ENCODE data around the gene FGF9.

FGF9 gene

DNA sequence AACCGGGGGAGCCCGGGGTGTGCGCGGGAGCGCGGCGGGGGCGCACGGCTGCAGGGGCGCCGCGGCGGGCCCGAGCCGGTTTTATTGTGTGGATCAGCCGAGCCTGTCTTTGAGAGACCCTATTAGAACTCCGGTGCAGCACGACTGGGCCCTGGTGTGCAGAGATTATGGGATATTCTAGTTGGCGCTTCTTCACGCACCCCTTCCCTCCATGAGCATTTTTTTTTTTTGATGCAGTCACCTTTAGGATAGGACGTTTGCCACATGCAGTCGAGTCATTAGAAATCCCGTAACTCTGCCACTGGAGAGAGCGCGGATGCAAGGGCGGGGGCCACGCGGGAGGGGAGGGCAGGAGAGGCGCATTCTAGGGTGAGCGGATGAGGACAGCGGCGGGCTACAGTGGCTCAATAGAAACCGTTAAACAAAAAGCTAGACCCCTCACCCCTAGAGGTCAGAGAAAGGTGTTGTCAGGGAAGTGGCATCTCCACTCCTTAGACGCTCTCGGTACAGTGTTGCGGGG is 3.7 kb downstream of the FGF9 start:
- DNase-seq (ENCODE audit: low read depth in 4 of 4, low spot score in 1 of 4), result no peak

DNA sequence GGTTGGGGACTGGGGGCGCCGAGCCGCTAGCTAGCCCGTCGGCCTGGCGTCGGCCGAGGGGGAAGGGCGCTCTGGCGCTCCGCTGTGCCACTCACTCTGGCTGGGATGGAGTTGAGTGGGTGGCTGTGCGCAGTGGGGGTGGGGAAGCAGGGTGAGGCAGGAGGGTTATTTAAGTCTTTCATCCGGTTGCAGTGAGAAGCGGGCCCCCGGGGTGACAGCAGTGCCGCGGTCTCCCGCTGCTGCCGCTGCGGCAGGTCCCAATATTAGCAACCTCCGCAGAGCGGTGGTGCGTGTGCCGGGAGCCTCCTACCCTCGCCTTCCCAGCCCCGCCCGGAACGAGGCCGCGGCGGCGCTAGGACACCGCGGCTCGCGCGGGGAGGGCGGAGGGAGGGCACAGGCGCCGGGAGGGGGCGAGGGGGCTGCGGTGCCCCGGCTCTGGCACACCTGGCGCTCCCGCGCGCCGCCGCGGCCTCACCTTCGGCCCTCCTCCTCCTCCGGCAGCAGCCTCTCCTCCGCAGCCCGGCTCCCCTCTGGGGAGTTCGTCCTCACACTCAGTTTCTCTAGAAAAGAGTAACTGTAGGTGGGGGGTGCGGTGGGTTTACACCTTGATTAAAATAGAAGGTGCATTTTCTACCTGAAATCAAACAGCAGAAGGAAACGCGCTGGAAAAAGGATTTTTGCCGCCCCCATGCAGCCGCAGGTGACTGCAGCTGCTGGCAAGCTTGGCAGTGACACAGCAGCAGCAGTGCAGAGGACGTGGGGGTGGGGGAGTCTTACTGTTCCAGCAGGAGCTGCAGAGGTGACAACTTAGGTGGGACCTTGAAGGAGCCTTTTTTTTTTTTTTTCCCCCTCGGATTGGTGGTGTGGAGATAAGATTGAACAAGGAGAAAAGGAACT is 4.5 kb downstream of the FGF9 start:
- no peak for DNase-seq (ENCODE audit: low read depth in 4 of 4, low spot score in 1 of 4)

DNA sequence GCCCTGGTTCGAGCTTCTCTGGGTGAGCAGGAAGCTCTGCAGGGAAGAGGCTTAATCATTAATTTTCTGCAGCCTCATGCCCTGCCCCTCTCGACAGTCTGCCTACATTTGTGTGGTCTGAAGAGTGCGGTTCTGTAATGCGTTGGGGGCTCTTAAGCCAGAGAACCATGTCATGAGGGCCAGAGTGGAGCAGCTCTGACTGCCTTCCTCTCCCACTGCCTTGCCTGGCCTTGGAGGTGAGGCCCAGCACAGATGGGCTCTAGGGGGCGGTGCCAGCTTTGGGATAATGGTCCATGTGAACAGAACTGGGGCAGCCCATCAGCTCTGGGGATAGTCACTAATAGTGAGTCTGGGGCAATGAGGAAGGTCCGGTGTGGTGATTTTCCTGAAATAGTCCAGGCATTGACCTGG is 5.7 kb downstream of the FGF9 start:
- no peak for DNase-seq (ENCODE audit: low read depth in 4 of 4, low spot score in 1 of 4)

DNA sequence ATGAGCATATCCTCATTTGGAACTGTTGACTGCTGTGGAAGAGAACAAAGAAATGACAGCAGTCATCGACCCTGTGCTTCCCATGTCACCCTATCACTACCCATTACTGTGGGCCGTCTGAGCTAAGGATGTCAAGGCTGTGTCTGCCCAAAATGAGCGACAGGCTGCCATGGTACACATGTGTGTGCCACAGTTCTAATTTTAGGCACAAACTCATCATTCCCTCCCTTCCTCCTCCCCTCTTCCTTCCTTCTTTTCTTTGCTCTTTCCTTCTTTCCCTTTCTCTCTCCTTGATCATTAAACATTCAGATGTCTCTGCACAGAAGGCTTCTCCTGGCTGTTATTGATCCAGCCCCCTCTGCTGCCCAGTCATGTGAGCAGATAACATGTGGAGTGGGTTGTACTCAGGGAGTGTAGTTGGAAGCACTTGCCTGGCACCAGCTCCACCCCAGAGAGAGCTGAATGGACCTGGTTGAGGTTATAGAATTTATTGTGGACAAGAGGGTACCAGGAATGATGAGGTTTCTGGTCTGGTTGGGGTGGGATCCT is 6.3 kb downstream of the FGF9 start:
- DNase-seq (ENCODE audit: low read depth in 4 of 4, low spot score in 1 of 4), result no peak

GRCh38 chr13:21683034-21683733 is 12.3 kb downstream of the FGF9 start:
- no peak for DNase-seq (ENCODE audit: low read depth in 4 of 4, low spot score in 1 of 4)

GRCh38 chr13:21684576-21684975 is 13.7 kb downstream of the FGF9 start:
- no peak for DNase-seq (ENCODE audit: low read depth in 4 of 4, low spot score in 1 of 4)

GRCh38 chr13:21685485-21686064 is 14.7 kb downstream of the FGF9 start:
- DNase-seq (ENCODE audit: low read depth in 4 of 4, low spot score in 1 of 4), result no peak

DNA sequence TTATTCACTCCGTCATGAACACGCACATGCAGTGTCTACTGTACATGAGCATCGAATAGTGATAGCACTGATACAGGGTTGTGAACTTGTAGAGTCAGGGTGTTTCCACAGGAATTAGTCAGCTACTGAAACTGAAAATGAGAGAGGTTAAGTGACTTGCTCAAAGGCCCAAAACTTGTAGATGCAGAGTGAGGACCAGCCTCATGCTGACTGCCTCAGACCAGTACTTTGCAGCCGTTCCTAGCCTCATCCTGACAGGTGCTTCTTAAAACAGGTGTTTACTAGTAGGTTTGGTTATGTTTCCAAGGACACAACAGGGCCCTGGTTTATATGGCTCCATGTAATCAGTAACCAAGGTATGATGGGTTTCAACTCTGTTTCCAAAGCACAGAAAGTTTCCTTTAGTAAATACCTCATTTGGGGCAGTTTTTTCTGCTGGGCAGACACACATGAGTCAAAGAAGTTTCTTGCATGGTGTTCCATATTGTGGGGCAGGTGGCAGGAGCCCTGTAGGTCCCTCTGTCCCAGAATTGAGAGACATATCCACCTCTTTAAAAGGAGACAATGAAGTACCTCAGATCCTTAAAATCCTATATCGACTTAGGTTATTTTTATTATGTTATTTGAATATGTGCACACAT is 16.0 kb downstream of the FGF9 start:
- no peak for DNase-seq (ENCODE audit: low read depth in 4 of 4, low spot score in 1 of 4)

DNA sequence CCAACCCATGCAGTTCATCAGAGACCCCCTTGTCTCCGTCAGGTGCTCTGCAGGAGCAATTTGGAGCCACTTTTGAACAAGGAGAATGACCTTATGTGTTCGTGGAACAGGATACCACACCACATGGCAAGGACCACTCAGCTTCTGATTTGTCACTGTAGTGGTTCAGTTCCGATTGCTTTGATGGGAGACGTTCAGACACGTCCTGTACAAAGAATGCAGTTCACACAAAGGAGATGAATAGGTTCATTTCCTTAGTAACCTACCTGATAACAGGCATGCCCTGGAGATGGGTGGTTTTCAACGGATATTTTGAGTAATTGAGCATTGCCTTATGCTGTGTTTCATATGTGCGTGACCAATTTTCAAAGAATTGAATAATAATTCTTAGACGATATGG is 17.2 kb downstream of the FGF9 start:
- DNase-seq (ENCODE audit: low read depth in 4 of 4, low spot score in 1 of 4), result no peak

DNA sequence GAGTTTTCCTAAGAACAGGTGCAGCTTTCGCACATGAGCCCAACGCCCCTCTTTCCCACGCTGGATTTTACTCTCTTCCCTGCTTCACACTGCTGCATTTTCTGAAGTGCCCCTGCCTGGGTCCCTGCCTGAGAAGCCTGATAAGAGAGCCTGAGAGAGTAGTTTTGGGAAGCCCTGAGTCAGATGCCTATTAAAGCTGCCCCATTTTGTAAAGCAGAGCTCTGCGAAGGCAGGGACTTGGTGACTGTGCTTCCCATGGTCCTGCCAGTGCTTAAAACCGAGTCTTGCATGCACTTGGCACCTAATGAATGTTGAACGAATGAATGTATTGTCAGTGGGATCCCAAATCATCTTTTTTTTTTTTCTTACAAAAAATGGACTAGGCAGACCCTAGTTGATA is 18.2 kb downstream of the FGF9 start:
- no peak for DNase-seq (ENCODE audit: low read depth in 4 of 4, low spot score in 1 of 4)

GRCh38 chr13:21690955-21691354 is 20.1 kb downstream of the FGF9 start:
- no peak for DNase-seq (ENCODE audit: low read depth in 4 of 4, low spot score in 1 of 4)

DNA sequence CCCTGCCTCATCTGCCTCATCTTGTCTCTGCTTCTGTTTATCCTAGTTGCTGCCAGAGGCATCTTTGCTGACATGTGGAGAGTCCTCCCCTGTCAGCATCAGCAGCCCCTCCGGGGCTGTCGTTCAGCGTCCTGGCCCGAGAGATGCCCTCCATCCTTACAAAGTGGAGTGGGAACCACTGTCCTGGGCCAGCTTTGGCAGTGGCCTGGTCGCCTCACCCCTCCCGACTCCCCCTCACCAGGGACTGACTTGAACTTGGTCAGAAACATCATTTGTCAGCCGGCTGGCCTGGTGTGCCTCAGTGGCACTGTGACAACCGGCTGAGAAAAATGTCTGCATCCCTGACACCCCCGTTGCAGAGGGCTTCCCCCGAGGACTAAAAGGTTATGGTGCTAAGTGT is 20.6 kb downstream of the FGF9 start:
- DNase-seq (ENCODE audit: low read depth in 4 of 4, low spot score in 1 of 4), result no peak

DNA sequence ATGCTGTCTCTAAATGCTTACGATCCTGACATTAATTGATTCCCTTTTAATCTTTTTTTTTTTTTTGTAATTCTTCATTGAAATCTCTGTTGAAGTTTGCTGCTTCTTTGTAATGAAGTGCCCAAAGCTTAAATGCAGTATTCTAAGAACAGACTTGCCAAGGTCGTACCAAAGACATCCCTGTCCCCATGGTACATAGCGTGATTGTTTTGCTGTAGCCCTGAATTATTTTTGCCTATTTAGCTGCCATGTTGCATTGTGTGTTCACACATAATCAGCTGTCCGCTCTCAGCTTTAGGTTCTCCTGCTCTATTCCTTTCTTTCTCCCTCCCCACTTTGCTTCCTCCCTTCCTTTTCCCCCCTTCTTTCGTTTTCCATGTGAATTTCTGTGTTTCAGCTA is 21.1 kb downstream of the FGF9 start:
- DNase-seq (ENCODE audit: low read depth in 4 of 4, low spot score in 1 of 4), result no peak

- DNase-seq (ENCODE audit: low read depth in 4 of 4, low spot score in 1 of 4), result no peak
Measured at GRCh38 chr13:21694831-21695230, 24.0 kb downstream of the FGF9 start.

DNA sequence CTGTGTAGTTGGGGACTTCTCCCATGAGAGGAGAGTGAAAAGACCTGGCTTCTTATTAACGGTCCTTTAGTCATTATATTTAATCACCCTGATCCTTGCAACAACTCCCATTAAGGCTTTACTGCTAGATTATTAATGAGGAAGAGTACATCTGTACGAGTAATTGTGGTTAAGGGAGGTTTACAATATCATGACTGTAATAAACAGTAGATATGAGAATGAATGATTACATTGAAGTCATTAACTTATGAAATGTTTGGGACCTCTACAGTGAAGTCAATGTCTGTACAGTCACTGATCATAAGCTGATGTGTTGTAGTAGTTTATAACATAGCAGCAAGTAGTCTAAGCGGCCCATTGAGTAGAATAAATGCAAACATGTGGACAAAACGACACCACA is 24.7 kb downstream of the FGF9 start:
- DNase-seq (ENCODE audit: low read depth in 4 of 4, low spot score in 1 of 4), result no peak

- no peak for DNase-seq (ENCODE audit: low read depth in 4 of 4, low spot score in 1 of 4)
Measured at GRCh38 chr13:21696865-21697448, 26.1 kb downstream of the FGF9 start.

- no peak for DNase-seq (ENCODE audit: low read depth in 4 of 4, low spot score in 1 of 4)
Measured at GRCh38 chr13:21698817-21699679, 28.2 kb downstream of the FGF9 start.

DNA sequence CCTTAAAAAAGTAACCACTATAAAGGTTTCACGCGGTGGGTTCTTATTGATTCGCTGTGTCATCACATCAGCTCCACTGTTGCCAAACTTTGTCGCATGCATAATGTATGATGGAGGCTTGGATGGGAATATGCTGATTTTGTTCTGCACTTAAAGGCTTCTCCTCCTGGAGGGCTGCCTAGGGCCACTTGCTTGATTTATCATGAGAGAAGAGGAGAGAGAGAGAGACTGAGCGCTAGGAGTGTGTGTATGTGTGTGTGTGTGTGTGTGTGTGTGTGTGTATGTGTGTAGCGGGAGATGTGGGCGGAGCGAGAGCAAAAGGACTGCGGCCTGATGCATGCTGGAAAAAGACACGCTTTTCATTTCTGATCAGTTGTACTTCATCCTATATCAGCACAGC is 30.6 kb downstream of the FGF9 start:
- DNase-seq (ENCODE audit: low read depth in 4 of 4, low spot score in 1 of 4), result no peak

DNA sequence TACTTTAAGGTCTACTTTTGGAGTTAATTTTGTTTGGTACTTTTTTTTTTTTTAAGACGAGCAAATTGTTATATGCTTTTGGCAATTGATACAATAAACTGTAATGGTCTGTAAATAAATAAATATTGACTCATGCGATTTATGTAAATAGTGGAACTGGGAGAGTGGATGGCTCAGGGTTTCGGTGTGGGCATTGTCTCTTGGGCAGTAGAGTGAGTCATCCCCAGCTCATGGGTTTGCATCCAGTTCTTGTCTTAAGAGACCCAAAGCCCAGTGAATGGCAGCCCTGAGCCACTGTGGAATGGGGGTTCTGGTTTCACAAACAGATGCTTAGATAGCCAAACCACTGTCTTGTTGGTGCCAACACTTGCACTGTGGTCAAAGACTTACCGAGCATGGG is 33.0 kb downstream of the FGF9 start:
- no peak for DNase-seq (ENCODE audit: low read depth in 4 of 4, low spot score in 1 of 4)

GRCh38 chr13:21707586-21707985 is 36.7 kb downstream of the FGF9 start:
- DNase-seq (ENCODE audit: low read depth in 4 of 4, low spot score in 1 of 4), result no peak
